MM.1S (cell line): ENCODE data around the gene TARP.

ENCODE experiments used
- DNase-seq: peaks from one replicate; pipeline ENCODE4 v3.0.0-alpha.2; 2015
- H2AFZ ChIP-seq: fragments of 300-600 bp; sonication (generic); 2 replicates; pipeline ENCODE4 v1.6.0; 2016; ENCODE audit warnings: antibody characterized with exemption, low read length
- H3F3A ChIP-seq: fragments of 300-600 bp; sonication (generic); 2 replicates; pipeline ENCODE4 v1.6.1; 2016; ENCODE audit warnings: mild to moderate bottlenecking, antibody characterized with exemption, low read length, moderate library complexity, mixed read lengths; ENCODE audit not compliant: insufficient read depth
- H3K27ac ChIP-seq: fragments of 300-600 bp; sonication (generic); 2 replicates; pipeline ENCODE4 v1.5.1; 2016; ENCODE audit warnings: mild to moderate bottlenecking, low read length
- H3K27me3 ChIP-seq: fragments of 300-600 bp; sonication (generic); replicated peaks from 2 replicates; pipeline ENCODE4 v1.6.0; 2016; ENCODE audit warnings: low read length; ENCODE audit not compliant: insufficient read depth
- H3K36me3 ChIP-seq: fragments of 300-600 bp; sonication (generic); replicated peaks from 2 replicates; pipeline ENCODE4 v1.6.1; 2016; ENCODE audit warnings: mild to moderate bottlenecking, low read length, mixed read lengths; ENCODE audit not compliant: insufficient read depth
- H3K4me1 ChIP-seq: fragments of 300-600 bp; sonication (generic); 2 replicates; pipeline ENCODE4 v1.6.1; 2016; ENCODE audit warnings: low read length, mixed read lengths
- H3K4me2 ChIP-seq: fragments of 300-600 bp; sonication (generic); 2 replicates; pipeline ENCODE4 v1.6.0; 2016; ENCODE audit warnings: low read depth, low read length
- H3K4me3 ChIP-seq: fragments of 300-600 bp; sonication (generic); 2 replicates; pipeline ENCODE4 v1.5.1; 2016; ENCODE audit warnings: low read length, mixed read lengths
- H3K79me2 ChIP-seq: fragments of 300-600 bp; sonication (generic); 2 replicates; pipeline ENCODE4 v1.6.1; 2016; ENCODE audit warnings: mixed run types, low read length, mixed read lengths
- H3K9ac ChIP-seq: fragments of 300-600 bp; sonication (generic); 2 replicates; pipeline ENCODE4 v1.6.1; 2016; ENCODE audit warnings: low read length, mixed read lengths
- H3K9me2 ChIP-seq: fragments of 300-600 bp; sonication (generic); replicated peaks from 2 replicates; pipeline ENCODE4 v1.6.1; 2016; ENCODE audit warnings: mild to moderate bottlenecking, low read length, mixed read lengths; ENCODE audit not compliant: insufficient read depth
- H3K9me3 ChIP-seq: fragments of 300-600 bp; sonication (generic); replicated peaks from 2 replicates; pipeline ENCODE4 v1.6.1; 2016; ENCODE audit warnings: mild to moderate bottlenecking, low read length, mixed read lengths; ENCODE audit not compliant: insufficient read depth
- H4K20me1 ChIP-seq: fragments of 300-600 bp; sonication (generic); 2 replicates; pipeline ENCODE4 v1.6.1; 2016; ENCODE audit warnings: mild to moderate bottlenecking, low read length, moderate library complexity, mixed read lengths; ENCODE audit not compliant: insufficient read depth
- CTCF ChIP-seq: fragments of 300-600 bp; sonication (generic); IDR thresholded peaks from 2 replicates; pipeline ENCODE4 v1.5.1; 2016; ENCODE audit warnings: antibody characterized with exemption, low read length, mixed read lengths
- EZH2 ChIP-seq: fragments of 300-600 bp; sonication (generic); optimal IDR thresholded peaks from 2 replicates; pipeline ENCODE3; 2017; ENCODE audit warnings: low read depth, mild to moderate bottlenecking, antibody characterized with exemption, low read length, mixed read lengths
- EZH2phosphoT487 ChIP-seq: fragments of 300-600 bp; sonication (generic); IDR thresholded peaks from 2 replicates; pipeline ENCODE4 v1.6.1; 2018; ENCODE audit warnings: antibody characterized with exemption, low read length

Gene TARP

GRCh38 chr7:38319873-38320272 is 46.4 kb upstream of the TARP start:
- H3K9me2 ChIP-seq = no peaks in the 10 kb centered on the region
- no peak for DNase-seq
- H3K4me3 ChIP-seq = no peak overlapping the region
- no peaks in the 10 kb centered on the region for H4K20me1 ChIP-seq
- no peaks in the 10 kb centered on the region for H3K27me3 ChIP-seq
- H3K27ac ChIP-seq = no peak overlapping the region
- no peaks in the 10 kb centered on the region for H3F3A ChIP-seq
- no peak overlapping the region for H3K9ac ChIP-seq
- H3K4me1 ChIP-seq = no peaks in the 10 kb centered on the region
- H3K9me3 ChIP-seq = no peaks in the 10 kb centered on the region
- H3K79me2 ChIP-seq = no peaks in the 10 kb centered on the region
- H3K4me2 ChIP-seq = no peak overlapping the region
- H2AFZ ChIP-seq = no peak overlapping the region
- TF ChIP-seq EZH2phosphoT487 (no peak), CTCF (no peak), EZH2 (no peak)
- H3K36me3 ChIP-seq = no peaks in the 10 kb centered on the region

- H3F3A ChIP-seq = no peaks in the 10 kb centered on the region; the same call in 1 of the 2 replicates
- H3K4me2 ChIP-seq = no peak overlapping the region
- H3K9me2 ChIP-seq = no peaks in the 10 kb centered on the region
- H3K4me1 ChIP-seq = no peaks in the 10 kb centered on the region
- H3K79me2 ChIP-seq = no peaks in the 10 kb centered on the region
- no peaks in the 10 kb centered on the region for H3K27me3 ChIP-seq
- H4K20me1 ChIP-seq = no peaks in the 10 kb centered on the region
- H3K9me3 ChIP-seq = no peaks in the 10 kb centered on the region
- H3K9ac ChIP-seq = no peak overlapping the region
- H3K4me3 ChIP-seq = no peak overlapping the region
- no peak overlapping the region for H3K27ac ChIP-seq
- H3K36me3 ChIP-seq = no peaks in the 10 kb centered on the region
- DNase-seq = peak; percentile 61
- TF ChIP-seq CTCF (peak; percentile 79), EZH2phosphoT487 (no peak), EZH2 (no peak)
- no peak overlapping the region for H2AFZ ChIP-seq
Measured at GRCh38 chr7:38318803-38319416, 45.5 kb upstream of the TARP start.

GRCh38 chr7:38318241-38318640 is 44.8 kb upstream of the TARP start:
- no peak for TF ChIP-seq CTCF
- no peak for TF ChIP-seq EZH2
- TF ChIP-seq EZH2phosphoT487 = no peak
- H3K36me3 ChIP-seq = no peaks in the 10 kb centered on the region
- H3K9me3 ChIP-seq = no peaks in the 10 kb centered on the region
- H3K4me3 ChIP-seq = no peak overlapping the region
- H3K9me2 ChIP-seq = no peaks in the 10 kb centered on the region
- H3K4me2 ChIP-seq = no peak overlapping the region
- no peak overlapping the region for H3K9ac ChIP-seq
- peaks cover 3% of the 10 kb centered on the region for H3K4me1 ChIP-seq
- no peaks in the 10 kb centered on the region for H3K79me2 ChIP-seq
- no peak overlapping the region for H2AFZ ChIP-seq
- H4K20me1 ChIP-seq = no peaks in the 10 kb centered on the region
- no peak for DNase-seq
- H3F3A ChIP-seq = no peaks in the 10 kb centered on the region; the same call in 1 of the 2 replicates
- no peak overlapping the region for H3K27ac ChIP-seq
- H3K27me3 ChIP-seq = no peaks in the 10 kb centered on the region
